SK-N-SH treated with all-trans-retinoic acid at 6 μM for 48 hours (cell line): ENCODE results near the gene PRSS37.

ENCODE experiments used
- ARNTL ChIP-seq: fragments of 450-650 bp; formaldehyde crosslinking; IDR thresholded peaks from 2 replicates; pipeline ENCODE4 v1.5.0; 2020; ENCODE audit warnings: low read depth, mild to moderate bottlenecking, moderate library complexity, borderline replicate concordance
- CREB5 ChIP-seq: fragments of 250-450 bp; sonication (Bioruptor Pico); IDR thresholded peaks from 2 replicates; pipeline ENCODE4 v1.5.1; 2020; ENCODE audit warnings: low read depth, mild to moderate bottlenecking, moderate library complexity
- PATZ1 ChIP-seq: fragments of 250-450 bp; sonication (Bioruptor Pico); IDR thresholded peaks from 2 replicates; pipeline ENCODE4 v1.8.0; 2020; ENCODE audit warnings: mild to moderate bottlenecking, moderate library complexity, borderline replicate concordance
- PPARA ChIP-seq: fragments of 250-450 bp; sonication (Bioruptor Pico); IDR thresholded peaks from 2 replicates; pipeline ENCODE4 v1.5.0; 2020; ENCODE audit warnings: mild to moderate bottlenecking, borderline replicate concordance
- TOX ChIP-seq: fragments of 250-450 bp; sonication (Bioruptor Pico); IDR thresholded peaks from 2 replicates; pipeline ENCODE4 v1.8.0; 2021; ENCODE audit warnings: mild to moderate bottlenecking, moderate library complexity, borderline replicate concordance

DNA sequence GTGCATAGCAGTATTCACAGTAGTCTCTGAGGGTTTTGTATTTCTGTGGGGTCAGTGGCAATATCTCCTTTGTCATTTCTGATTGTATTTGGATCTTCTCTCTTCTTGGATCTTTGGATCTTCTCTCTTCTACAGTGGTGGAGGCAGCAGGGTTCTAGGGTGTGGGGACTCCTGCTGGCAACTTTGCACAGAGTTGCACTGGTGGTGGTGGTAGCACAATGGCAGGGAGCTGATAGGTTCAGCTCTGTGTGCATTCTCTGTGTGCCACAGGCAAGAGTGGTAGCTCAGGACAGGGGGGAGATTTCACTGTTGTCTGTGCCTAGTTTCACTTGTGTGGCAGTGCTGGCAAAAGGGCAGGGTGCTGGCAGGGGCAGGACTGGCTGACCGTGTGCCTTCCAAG, 35.1 kb upstream of the PRSS37 start:
- TF ChIP-seq CREB5 (CRISPR knock-in tag) (no peak), TOX (CRISPR knock-in tag) (no peak), ARNTL (CRISPR knock-in tag) (no peak), PPARA (CRISPR knock-in tag) (no peak), PATZ1 (CRISPR knock-in tag) (no peak)
